Right lung (tissue), 10 donors: Measurements from ENCODE around the gene GPATCH3. TPM values are rescaled to one million over a fixed set of nuclear protein-coding genes. Genes with fewer than 3 reads are reported as not detected.
"Not testable (repeated sequence)": the region's sequence is repeated elsewhere in the genome, so short reads cannot be mapped to it uniquely, and the experiment has no call there.

Experiments
- DNase-seq, 2 donors: peaks; one replicate each; pipeline ENCODE4 v3.0.0-alpha.2; 2013
- long read RNA-seq, 8 donors: transcript quantifications; one replicate each; lab custom pipeline, GENCODE V29; 2026
- polyA plus RNA-seq, 5 donors: library from polyadenylated mRNA; unstranded; fragments of 120-200 nt; gene quantifications; one replicate each; pipeline versions ENCODE4 v1.2.1 to v1.2.3, GENCODE V29; 2013; ENCODE audit warnings: inconsistent platforms in 1 of 5, low replicate concordance in 1 of 5; ENCODE audit not compliant: insufficient read length in 5 of 5, insufficient read depth in 1 of 5

The GPATCH3 gene
- polyA plus RNA-seq: 10 to 100 TPM; 10.4 to 13.9 (median 13.1) TPM
- long read RNA-seq, donor 1, partial matches to known transcripts: 8 of 9 reads
- long read RNA-seq, donor 1, other reads (novel, unspliced or antisense): 0 of 9 reads
- long read RNA-seq, donor 2, partial matches to known transcripts: 0 of 3 reads
- long read RNA-seq, donor 2, other reads (novel, unspliced or antisense): 0 of 3 reads
- long read RNA-seq, donor 3, partial matches to known transcripts: 0 of 2 reads
- long read RNA-seq, donor 3, other reads (novel, unspliced or antisense): 0 of 2 reads
- long read RNA-seq, donor 4, partial matches to known transcripts: 0 of 2 reads
- long read RNA-seq, donor 4, other reads (novel, unspliced or antisense): 0 of 2 reads
- long read RNA-seq, donor 5, partial matches to known transcripts: 0 of 1 reads
- long read RNA-seq, donor 5, other reads (novel, unspliced or antisense): 0 of 1 reads
- long read RNA-seq, donor 6, partial matches to known transcripts: 0 of 1 reads
- long read RNA-seq, donor 6, other reads (novel, unspliced or antisense): 0 of 1 reads
- long read RNA-seq, donor 7, partial matches to known transcripts: 0 of 4 reads
- long read RNA-seq, donor 7, other reads (novel, unspliced or antisense): 0 of 4 reads
- long read RNA-seq, donor 8, partial matches to known transcripts: 0 of 1 reads
- long read RNA-seq, donor 8, other reads (novel, unspliced or antisense): 0 of 1 reads

DNA sequence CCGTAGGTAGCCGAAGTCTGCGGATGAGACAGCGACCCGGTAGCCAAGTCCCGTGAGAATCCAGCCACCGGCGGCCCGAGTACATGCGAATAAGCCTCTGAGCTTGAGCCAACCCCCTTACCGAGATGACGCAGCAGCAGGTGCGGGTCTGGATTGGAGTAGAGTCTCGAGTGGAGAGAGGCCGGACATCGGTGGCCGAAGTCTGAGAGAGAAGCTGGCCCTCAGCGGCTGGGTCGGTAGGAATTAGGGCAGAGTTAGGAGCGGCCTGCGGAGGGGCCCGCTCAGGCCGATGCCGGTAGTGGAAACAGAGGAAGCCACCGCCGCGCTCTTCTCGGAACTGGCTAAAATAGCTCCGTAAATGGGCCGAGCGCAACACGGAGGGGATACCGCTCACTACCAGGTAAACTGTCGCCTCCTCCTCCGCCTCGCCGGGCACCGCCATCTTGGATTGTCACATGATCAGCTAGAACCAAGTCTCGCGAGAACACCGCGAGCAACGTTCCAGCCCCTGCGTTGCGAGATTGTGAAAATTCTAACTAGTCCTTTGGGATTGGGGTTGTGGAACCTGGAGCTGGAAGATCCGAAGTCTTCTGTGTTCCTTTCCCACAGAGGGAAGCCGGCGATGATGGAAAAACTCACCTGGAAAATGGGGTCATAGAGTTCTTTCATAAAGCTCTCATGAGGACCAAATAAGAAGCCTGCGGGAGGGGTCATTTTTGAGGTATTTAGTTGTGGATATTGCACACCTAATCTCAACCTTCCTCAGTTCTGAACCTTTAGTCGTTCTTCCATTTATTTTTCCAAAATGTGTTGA is at the start of gene GPATCH3:
GPATCH3 (minus strand) TSS at position 467 of the 814 bp plus-strand sequence; CDS start at position 442, 25 bp downstream.
- DNase-seq: peak; percentile 88 to 91

DNA sequence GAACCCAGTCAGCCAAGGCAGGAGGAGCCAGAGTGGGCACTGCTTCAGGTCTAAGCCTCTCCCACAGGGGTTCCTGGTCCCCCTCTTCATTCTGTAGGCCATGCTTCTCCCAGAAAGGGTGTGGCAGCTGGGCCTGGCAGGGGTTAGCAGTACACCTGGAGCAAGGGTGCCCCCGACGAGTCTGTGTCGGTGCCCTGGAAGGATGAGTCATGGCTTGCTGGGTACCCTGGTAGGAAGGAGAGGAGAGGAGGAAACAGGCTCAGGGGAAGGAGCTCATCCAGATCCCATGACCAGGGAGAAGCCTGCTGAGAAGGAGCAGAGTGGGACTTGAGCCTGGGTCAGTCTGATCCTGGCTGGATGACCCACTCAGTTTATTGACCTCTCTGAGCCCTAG is 49.7 kb upstream of the GPATCH3 start:
- DNase-seq: no peak

DNA sequence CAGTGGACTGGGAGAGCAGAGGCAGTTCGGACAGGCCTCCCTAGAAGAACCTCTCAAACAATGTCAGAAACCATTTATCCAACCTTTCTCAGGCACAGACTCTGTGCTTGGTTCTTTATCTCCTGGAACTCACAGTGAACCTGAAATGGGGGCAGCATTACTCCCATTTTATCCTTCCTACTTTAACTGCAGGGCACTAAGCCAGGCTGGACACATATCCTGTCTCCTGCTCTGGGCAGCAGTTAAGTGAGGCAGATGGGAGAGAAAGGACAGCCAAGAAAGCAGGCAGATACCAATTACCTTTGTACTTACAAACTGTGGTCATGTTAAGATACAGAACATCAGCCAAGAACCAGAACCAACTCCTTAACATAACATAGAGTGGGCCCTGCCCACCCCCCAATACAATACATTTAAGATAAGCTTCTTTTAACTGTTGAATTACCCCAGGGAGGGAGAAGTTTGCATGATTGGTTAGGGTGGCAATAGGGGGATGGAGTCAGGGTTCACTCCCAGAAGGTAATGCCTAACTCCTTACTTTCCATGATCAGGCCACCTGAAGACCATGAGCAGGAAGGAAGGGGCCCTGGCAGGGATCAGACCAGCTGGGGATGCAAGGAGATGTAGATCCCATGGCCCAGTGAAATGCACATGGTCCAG is 49.1 kb upstream of the GPATCH3 start:
- no peak for DNase-seq

- not testable (repeated sequence) for DNase-seq
These were observed 48.4 kb upstream of the GPATCH3 start for GRCh38 chr1:26948725-26949057.

DNA sequence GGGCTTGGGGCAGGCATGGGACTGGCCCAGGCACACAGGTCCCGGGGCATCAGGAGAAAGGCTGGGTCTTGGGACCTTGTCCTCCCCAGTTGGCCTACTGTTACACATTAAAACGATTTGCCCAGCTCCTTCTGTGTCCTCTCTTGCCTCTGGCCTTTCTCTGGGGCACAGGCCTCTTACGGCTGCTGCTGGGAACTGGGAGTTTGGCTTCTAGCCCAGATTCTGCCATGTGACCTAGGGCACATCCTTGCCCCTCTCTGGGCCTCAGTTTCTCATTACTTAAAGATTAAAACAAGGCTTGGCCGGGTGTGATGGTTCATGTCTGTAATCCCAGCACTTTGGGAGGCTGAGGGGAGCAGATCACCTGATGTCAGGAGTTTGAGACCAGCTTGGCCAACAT is 46.0 kb upstream of the GPATCH3 start:
- no peak for DNase-seq

DNA sequence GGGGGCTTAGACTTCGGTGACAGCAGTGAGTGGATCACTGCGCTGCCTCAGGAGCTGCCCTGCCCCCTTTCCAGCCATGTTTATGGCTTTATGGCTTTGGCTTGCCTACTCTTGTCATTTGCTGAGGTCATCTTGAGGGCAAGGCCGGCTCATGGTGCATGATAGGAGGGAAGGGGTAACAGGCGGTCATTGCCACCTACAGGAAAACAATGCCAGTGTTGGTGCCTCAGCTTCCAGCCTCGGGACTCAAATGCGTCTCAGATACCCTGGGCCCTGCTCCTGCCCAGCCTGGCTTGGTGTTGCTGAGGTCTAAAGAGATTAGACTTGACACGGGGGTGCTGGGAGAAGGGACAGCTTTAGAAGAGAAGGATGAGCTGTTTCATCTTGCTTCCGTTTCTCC is 45.5 kb upstream of the GPATCH3 start:
- no peak for DNase-seq

- DNase-seq: no peak
These were observed 44.9 kb upstream of the GPATCH3 start for GRCh38 chr1:26945138-26945537.

GRCh38 chr1:26942656-26943055 is 42.4 kb upstream of the GPATCH3 start:
- DNase-seq: no peak

GRCh38 chr1:26941311-26941710 is 41.0 kb upstream of the GPATCH3 start:
- DNase-seq: no peak

- no peak for DNase-seq
These were observed 38.4 kb upstream of the GPATCH3 start for GRCh38 chr1:26938659-26939025.

DNA sequence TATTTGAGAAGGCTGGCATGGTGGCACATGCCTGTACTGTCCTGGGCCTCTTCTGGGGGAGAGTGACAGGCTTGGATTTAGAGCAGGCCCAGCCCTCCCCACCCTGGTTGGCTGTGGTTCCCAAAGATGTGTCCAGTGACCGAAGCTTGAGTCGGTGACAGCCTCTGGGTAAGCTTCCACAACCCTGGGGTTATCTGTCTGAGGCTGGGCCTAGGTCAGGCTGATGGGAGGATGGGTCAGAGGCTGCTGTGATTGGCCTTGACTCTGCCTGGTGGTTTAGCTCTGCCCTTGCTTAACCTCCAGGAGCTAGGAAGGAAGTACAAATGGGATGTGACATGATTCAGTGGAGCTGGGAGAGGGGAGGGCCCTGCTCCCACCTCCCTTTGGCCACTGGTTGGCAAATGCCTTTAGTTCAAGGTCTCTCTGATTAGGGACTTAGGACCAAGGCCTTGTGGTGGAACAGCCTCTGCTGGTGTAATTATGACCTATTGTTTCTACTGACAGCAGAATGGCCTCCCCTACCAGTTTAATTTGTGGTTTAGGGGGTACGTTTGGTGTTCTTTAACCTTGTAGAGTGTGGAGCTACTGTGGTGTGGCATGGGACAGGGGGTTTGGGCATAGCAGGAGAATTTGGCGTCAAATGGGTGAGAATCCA is 37.9 kb upstream of the GPATCH3 start:
- DNase-seq: no peak

- DNase-seq: no peak
These were observed 36.6 kb upstream of the GPATCH3 start for GRCh38 chr1:26936823-26937222.

DNA sequence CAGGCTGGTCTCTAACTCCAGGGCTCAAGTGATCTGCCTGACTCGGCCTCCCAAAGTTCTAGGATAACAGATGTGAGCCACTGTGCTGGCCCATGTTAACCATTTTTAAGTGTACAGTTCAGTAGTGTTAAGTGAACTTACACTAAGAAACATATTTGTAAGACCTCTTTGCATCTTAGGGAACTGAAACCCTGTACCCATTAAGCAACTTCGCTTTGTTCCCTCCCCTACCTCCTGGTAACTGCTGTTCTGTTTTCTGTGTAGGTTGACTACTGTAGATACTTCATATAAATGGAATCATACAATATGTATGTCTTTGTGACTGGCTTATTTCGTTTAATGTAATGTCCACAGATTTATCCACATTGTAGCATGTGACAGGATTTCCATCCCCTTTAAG is 32.3 kb upstream of the GPATCH3 start:
- no peak for DNase-seq

GRCh38 chr1:26923711-26924110 is 23.4 kb upstream of the GPATCH3 start:
- DNase-seq: no peak

DNA sequence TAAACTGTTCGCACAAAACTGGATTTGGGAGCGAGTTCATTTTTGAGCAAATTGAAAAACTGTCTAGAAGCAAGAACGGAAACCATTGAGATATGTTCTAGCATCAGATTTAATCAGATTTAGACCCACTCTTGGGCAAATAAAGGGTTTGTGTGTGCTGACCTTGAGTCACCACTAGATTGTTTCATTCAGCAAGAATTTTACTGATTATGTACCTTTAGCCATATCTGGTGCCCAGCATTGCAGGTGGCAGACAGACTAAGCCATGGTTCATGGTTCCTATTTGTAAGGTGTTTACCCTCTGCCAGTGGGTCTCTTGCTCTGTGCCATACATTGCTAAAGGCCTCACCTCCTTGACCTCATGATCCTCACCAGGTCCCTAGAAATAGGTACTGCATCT is 22.6 kb upstream of the GPATCH3 start:
- DNase-seq: no peak

- DNase-seq: no peak
These were observed 22.1 kb upstream of the GPATCH3 start for GRCh38 chr1:26922431-26922729.

- peak; percentile 95 to 96 for DNase-seq
These were observed 21.5 kb upstream of the GPATCH3 start, which contains the start of gene NUDC for GRCh38 chr1:26921540-26922430. TSS of gene NUDC (plus strand) at chr1:26921743. CDS start at chr1:26921849, 106 bp downstream.

- no peak for DNase-seq
These were observed 20.9 kb upstream of the GPATCH3 start for GRCh38 chr1:26921126-26921539.

- no peak for DNase-seq
These were observed 15.1 kb upstream of the GPATCH3 start for GRCh38 chr1:26915204-26915842.
